ENCODE data around the gene DHRSX. TPM values are rescaled to one million over a fixed set of nuclear protein-coding genes. Genes with fewer than 3 reads are reported as not detected.

DHRSX gene
- polyA plus RNA-seq, 3 donors: 12.9 to 33.2 (median 28.3) TPM

- no peak overlapping the region for H3K27ac ChIP-seq (ENCODE audit: low read depth in 1 of 2, low read length in 2 of 2)
- DNase-seq: no peak
- H3K4me2 ChIP-seq (replicated peaks; ENCODE audit: extremely low read depth, low read length, poor library complexity, severe bottlenecking): no peak overlapping the region
- no peaks in the 10 kb centered on the region for H3K4me1 ChIP-seq (ENCODE audit: control insufficient read depth in 1 of 2, insufficient read depth in 2 of 2, low read length in 2 of 2)
- H3K4me3 ChIP-seq (replicated peaks in 1 of 3; ENCODE audit: low read depth in 2 of 3, low read length in 3 of 3): no peak overlapping the region
- Mint-ChIP-seq H3K4me1 (no peaks in the 10 kb centered on the region), H3K27me3 (ENCODE audit: low read depth in 3 of 3) (peaks cover 0 to under 1% (median 0%) of the 10 kb centered on the region in 3 donors), H3K36me3 (peaks cover 37 to 44% of the 10 kb centered on the region in 2 donors), H3K27ac (no peak overlapping the region), H3K9me3 (peaks cover 4 to 16% (median 9%) of the 10 kb centered on the region in 7 donors), H3K4me3 (no peak overlapping the region)
- no peak overlapping the region for H2AFZ ChIP-seq (ENCODE audit: insufficient read depth, low read depth, low read length, poor library complexity, severe bottlenecking)
- no peaks in the 10 kb centered on the region for H4K20me1 ChIP-seq (ENCODE audit: insufficient read depth, low read length)
- no peak overlapping the region for H3K9ac ChIP-seq (ENCODE audit: insufficient read depth, low read length, poor library complexity, severe bottlenecking)
- intact Hi-C loops (cut with micrococcal nuclease): no loop called here
- 92% methylated on average over 4 of the region's 8 CpGs for WGBS (ENCODE audit: insufficient coverage)
- peaks cover 5 to 42% of the 10 kb centered on the region in 2 donors for H3K36me3 ChIP-seq (replicated peaks in 1 of 2; ENCODE audit: control insufficient read depth in 1 of 2, insufficient read depth in 2 of 2, low read length in 2 of 2)
- H3K27me3 ChIP-seq (ENCODE audit: control insufficient read depth in 2 of 2, insufficient read depth in 2 of 2, low read length in 2 of 2): no peaks in the 10 kb centered on the region
- no peaks in the 10 kb centered on the region for H3K79me2 ChIP-seq (ENCODE audit: insufficient read depth, low read length)
- no peak for TF ChIP-seq CTCF (IDR thresholded peaks at IDR 0.05)
- H3K9me3 ChIP-seq (replicated peaks in 1 of 2; ENCODE audit: control insufficient read depth in 1 of 2, insufficient read depth in 1 of 2, low read length in 2 of 2): peaks cover 6 to 9% of the 10 kb centered on the region in 2 donors
Measured at GRCh38 chrX:2409796-2410195, 91.0 kb downstream of the DHRSX start.

- WGBS (ENCODE audit: insufficient coverage): 100% methylated on average over 9 of the region's 9 CpGs
- peaks cover 38 to 47% of the 10 kb centered on the region in 2 donors for H3K36me3 Mint-ChIP-seq
- H4K20me1 ChIP-seq (ENCODE audit: insufficient read depth, low read length): no peaks in the 10 kb centered on the region
- no peak overlapping the region for H3K4me3 Mint-ChIP-seq
- no peaks in the 10 kb centered on the region for H3K27me3 ChIP-seq (ENCODE audit: control insufficient read depth in 2 of 2, insufficient read depth in 2 of 2, low read length in 2 of 2)
- no peak overlapping the region for H3K4me2 ChIP-seq (replicated peaks; ENCODE audit: extremely low read depth, low read length, poor library complexity, severe bottlenecking)
- no peaks in the 10 kb centered on the region for H3K79me2 ChIP-seq (ENCODE audit: insufficient read depth, low read length)
- TF ChIP-seq CTCF (IDR thresholded peaks at IDR 0.05): no peak
- no peaks in the 10 kb centered on the region for H3K4me1 ChIP-seq (ENCODE audit: control insufficient read depth in 1 of 2, insufficient read depth in 2 of 2, low read length in 2 of 2)
- peaks cover 5 to 42% of the 10 kb centered on the region in 2 donors for H3K36me3 ChIP-seq (replicated peaks in 1 of 2; ENCODE audit: control insufficient read depth in 1 of 2, insufficient read depth in 2 of 2, low read length in 2 of 2)
- peaks cover 6 to 9% of the 10 kb centered on the region in 2 donors for H3K9me3 ChIP-seq (replicated peaks in 1 of 2; ENCODE audit: control insufficient read depth in 1 of 2, insufficient read depth in 1 of 2, low read length in 2 of 2)
- no peak overlapping the region for H3K27ac Mint-ChIP-seq
- intact Hi-C loops (cut with micrococcal nuclease): no loop called here
- H3K27ac ChIP-seq (ENCODE audit: low read depth in 1 of 2, low read length in 2 of 2): no peak overlapping the region
- H2AFZ ChIP-seq (ENCODE audit: insufficient read depth, low read depth, low read length, poor library complexity, severe bottlenecking): no peak overlapping the region
- H3K9ac ChIP-seq (ENCODE audit: insufficient read depth, low read length, poor library complexity, severe bottlenecking): no peak overlapping the region
- no peak overlapping the region for H3K4me3 ChIP-seq (replicated peaks in 1 of 3; ENCODE audit: low read depth in 2 of 3, low read length in 3 of 3)
- H3K9me3 Mint-ChIP-seq: peaks cover 4 to 16% (median 9%) of the 10 kb centered on the region in 7 donors
- H3K4me1 Mint-ChIP-seq: no peaks in the 10 kb centered on the region
- DNase-seq: no peak
- peaks cover 0 to 2% (median 0%) of the 10 kb centered on the region in 3 donors for H3K27me3 Mint-ChIP-seq (ENCODE audit: low read depth in 3 of 3)
Measured at GRCh38 chrX:2408856-2409255, 91.9 kb downstream of the DHRSX start.

All from CD14-positive monocyte (primary cell).